ENCODE measurements around the gene PAX2.
A peak's percentile ranks its signal among the peaks of the same experiment; 100 is the strongest.

Gene PAX2

GRCh38 chr10:100740476-100741377, 4.7 kb upstream of the PAX2 start:
- DNase-seq (ENCODE audit: low read depth): no peak
- no peak for TF ChIP-seq CTCF (conservative IDR thresholded peaks at IDR 0.05; ENCODE audit: low read depth, low read length)
- H3K4me3 ChIP-seq (ENCODE audit: low read length): no peak overlapping the region

GRCh38 chr10:100741378-100742075, 3.9 kb upstream of the PAX2 start:
- TF ChIP-seq CTCF (conservative IDR thresholded peaks at IDR 0.05; ENCODE audit: low read depth, low read length): no peak
- DNase-seq (ENCODE audit: low read depth): no peak
- no peak overlapping the region for H3K4me3 ChIP-seq (ENCODE audit: low read length)

- no peak for TF ChIP-seq CTCF (conservative IDR thresholded peaks at IDR 0.05; ENCODE audit: low read depth, low read length)
- no peak for DNase-seq (ENCODE audit: low read depth)
- H3K4me3 ChIP-seq (ENCODE audit: low read length): no peak overlapping the region
These were observed 3.2 kb upstream of the PAX2 start for GRCh38 chr10:100742076-100742771.

- TF ChIP-seq CTCF (conservative IDR thresholded peaks at IDR 0.05; ENCODE audit: low read depth, low read length): no peak
- DNase-seq (ENCODE audit: low read depth): no peak
- H3K4me3 ChIP-seq (ENCODE audit: low read length): no peak overlapping the region
These were observed 2.4 kb upstream of the PAX2 start for GRCh38 chr10:100742936-100743335.

- DNase-seq (ENCODE audit: low read depth): peak; percentile 3
- TF ChIP-seq CTCF (conservative IDR thresholded peaks at IDR 0.05; ENCODE audit: low read depth, low read length): peak; percentile 67
- H3K4me3 ChIP-seq (ENCODE audit: low read length): no peak overlapping the region
These were observed 1.7 kb upstream of the PAX2 start for GRCh38 chr10:100743626-100744135.

- no peak for DNase-seq (ENCODE audit: low read depth)
- H3K4me3 ChIP-seq (ENCODE audit: low read length): no peak overlapping the region
- TF ChIP-seq CTCF (conservative IDR thresholded peaks at IDR 0.05; ENCODE audit: low read depth, low read length): no peak
These were observed 1.0 kb upstream of the PAX2 start for GRCh38 chr10:100744136-100744986.

Data from retinal pigment epithelial cell (primary cell).